ENCODE measurements around the gene DPP9.
"Not testable (repeated sequence)": the region's sequence is repeated elsewhere in the genome, so short reads cannot be mapped to it uniquely, and the experiment has no call there.

DPP9 gene

DNA sequence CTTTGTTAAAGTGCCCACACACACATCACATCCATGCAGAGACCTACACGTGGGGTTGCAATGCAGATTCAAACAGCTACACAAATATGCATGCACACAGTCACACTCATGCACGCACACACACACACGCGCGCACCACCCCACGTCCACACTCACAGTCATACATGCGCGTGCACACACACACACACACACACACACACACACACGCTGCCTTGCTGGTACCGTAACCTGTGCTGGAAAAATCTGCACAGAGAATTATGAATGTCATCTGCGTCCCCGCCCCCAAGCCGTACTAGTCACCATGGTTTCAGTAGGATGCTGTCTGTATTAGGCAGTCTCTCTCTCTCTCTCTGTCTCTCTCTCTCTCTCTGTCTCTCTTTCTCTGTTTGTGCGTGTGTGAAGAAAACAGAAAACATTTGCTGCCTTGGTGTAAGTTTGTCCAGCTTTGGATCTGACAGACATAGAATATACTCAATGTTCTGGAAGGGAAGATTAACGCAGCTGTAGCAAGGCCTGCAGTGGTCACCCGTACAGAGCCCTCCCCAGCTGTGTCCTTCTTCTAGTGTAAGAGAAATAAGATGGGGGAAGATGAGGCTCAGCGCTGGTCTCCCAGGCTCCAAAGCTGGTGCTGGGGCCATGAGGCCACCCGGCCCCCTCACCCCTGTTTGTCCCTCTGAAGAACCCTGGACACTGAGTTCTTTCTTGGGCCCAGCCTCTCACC is 26.4 kb upstream of the DPP9 start:
- H3K4me3 ChIP-seq (ENCODE audit: low read depth, low read length): no peak overlapping the region
- in situ Hi-C loops (cut with HindIII; ENCODE audit: low sequenced_read_pairs): no loop called here
- DNase-seq (ENCODE audit: low read depth): no peak
- TF ChIP-seq CTCF (IDR thresholded peaks at IDR 0.05; ENCODE audit: low read depth, low read length, missing control alignments): no peak

GRCh38 chr19:4748589-4748988 is 24.9 kb upstream of the DPP9 start:
- no peak for DNase-seq (ENCODE audit: low read depth)
- TF ChIP-seq CTCF (IDR thresholded peaks at IDR 0.05; ENCODE audit: low read depth, low read length, missing control alignments): no peak
- in situ Hi-C loops (cut with HindIII; ENCODE audit: low sequenced_read_pairs): no loop called here
- H3K4me3 ChIP-seq (ENCODE audit: low read depth, low read length): no peak overlapping the region

GRCh38 chr19:4748185-4748584 is 24.5 kb upstream of the DPP9 start:
- no peak for DNase-seq (ENCODE audit: low read depth)
- no peak for TF ChIP-seq CTCF (IDR thresholded peaks at IDR 0.05; ENCODE audit: low read depth, low read length, missing control alignments)
- no peak overlapping the region for H3K4me3 ChIP-seq (ENCODE audit: low read depth, low read length)
- in situ Hi-C loops (cut with HindIII; ENCODE audit: low sequenced_read_pairs): no loop called here

DNA sequence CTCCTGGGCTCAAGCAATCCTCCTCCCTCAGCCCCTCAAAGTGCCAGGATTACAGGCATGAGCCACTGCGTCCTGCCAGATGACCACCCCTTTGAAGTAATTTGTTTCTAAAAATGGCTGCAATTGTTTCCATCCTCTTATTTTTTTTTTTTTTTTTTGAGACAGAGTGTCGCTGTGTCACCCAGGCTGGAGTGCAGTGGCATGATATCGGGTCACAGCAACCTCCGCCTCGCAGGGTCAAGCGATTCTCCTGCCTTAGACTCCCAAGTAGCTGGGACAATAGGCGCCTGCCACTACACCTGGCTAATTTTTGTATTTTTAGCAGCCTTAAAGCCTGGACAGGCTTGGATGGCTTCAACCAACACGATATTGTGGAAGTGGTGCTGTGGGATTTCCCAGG is 22.3 kb upstream of the DPP9 start:
- no peak for TF ChIP-seq CTCF (IDR thresholded peaks at IDR 0.05; ENCODE audit: low read depth, low read length, missing control alignments)
- no peak overlapping the region for H3K4me3 ChIP-seq (ENCODE audit: low read depth, low read length)
- in situ Hi-C loops (cut with HindIII; ENCODE audit: low sequenced_read_pairs): no loop called here

DNA sequence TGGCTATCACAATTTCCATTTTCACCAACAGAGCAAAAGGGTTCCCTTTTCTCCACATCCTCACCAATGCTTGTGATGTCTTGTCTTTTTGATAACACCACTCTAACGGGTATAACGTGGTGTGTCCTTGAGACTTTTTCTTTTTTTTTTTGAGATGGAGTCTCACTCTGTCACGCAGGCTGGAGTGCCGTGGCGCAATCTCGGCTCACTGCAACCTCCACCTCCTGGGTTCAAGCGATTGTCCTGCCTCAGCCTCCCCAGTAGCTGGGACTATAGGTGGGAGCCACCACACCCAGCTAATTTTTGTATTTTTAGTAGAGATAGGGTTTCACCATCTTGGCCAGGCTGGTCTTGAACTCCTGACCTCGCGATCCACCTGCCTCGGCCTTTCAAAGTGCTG is 21.5 kb upstream of the DPP9 start:
- in situ Hi-C loops (cut with HindIII; ENCODE audit: low sequenced_read_pairs); DNase-seq (ENCODE audit: low read depth); H3K4me3 ChIP-seq (ENCODE audit: low read depth, low read length): not testable (repeated sequence)

More for the DNA sequence above, 22.3 kb upstream of the DPP9 start:
- no peak for DNase-seq (ENCODE audit: low read depth)

DNA sequence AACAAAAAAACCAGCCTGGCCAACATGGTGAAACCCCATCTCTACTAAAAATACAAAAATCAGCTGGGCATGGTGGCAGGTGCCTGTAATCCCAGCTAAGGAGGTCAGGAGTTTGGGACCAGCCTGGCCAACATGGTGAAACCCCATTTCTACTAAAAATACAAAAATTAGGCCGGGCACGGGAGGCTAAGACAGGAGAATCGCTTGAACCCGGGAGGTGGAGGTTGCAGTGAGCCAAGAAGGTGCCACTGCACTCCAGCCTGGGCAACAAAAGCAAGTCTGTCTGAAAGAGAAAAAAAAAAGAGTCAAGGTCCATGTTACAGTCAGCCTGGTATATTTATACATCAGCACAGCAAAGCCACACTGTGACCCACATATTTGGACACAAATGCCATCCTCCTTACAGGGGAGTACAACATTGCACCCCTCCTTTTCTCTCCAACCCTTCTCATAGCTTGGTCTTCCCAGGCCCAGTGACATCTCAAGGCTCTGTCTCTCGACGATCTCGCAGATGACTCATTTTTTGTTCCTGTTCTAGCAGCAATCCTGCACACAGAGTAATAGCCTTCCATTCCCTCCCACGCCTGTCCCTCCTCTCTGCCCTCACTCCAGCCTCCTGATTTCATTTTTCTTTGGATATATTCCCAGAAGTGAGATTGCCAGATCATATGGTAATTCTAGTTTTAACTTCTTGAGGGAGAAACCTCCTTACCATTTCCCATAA is 21.0 kb upstream of the DPP9 start:
- in situ Hi-C loops (cut with HindIII; ENCODE audit: low sequenced_read_pairs): no loop called here
- TF ChIP-seq CTCF (IDR thresholded peaks at IDR 0.05; ENCODE audit: low read depth, low read length, missing control alignments): no peak
- peak; percentile 52 for DNase-seq (ENCODE audit: low read depth)
- no peak overlapping the region for H3K4me3 ChIP-seq (ENCODE audit: low read depth, low read length)
